ENCODE measurements around the gene CSTF2T.

DNA sequence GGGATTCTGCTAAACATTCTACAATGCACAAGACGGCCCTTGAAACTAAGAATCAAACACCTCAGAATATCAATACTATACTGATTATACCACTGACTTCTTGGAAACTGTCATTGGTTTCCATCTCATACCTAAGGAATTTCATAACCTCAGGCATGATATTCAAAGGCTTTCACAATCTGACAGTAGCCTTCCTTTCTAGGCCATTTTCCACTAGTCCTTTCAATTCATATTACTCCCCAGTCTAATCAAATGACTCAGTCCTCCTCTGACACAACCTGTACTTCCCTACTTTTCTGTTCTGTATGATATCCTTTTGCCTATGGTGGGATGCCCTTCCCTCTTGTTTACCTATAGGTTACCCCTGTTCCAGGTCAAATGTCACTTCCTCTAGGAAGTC lies 48.3 kb downstream of the CSTF2T start:
- TF ChIP-seq POLR2AphosphoS5 (IDR thresholded peaks at IDR 0.05) (no peak), CTCF (IDR thresholded peaks at IDR 0.05 in 8 of 11, conservative IDR thresholded peaks at IDR 0.05 in 3 of 11) (no peak), POLR2A (IDR thresholded peaks at IDR 0.05) (no peak)

Data from spleen (tissue), 7 donors.